BLaER1 (cell line): ENCODE data around the gene BID.

ENCODE experiments used
- H3K27ac ChIP-seq: shearing (Covaris generic); formaldehyde crosslinking; 2 replicates; pipeline ENCODE4 v1.8.1; 2022
- H3K27me3 ChIP-seq: shearing (Covaris generic); formaldehyde crosslinking; 2 replicates; pipeline ENCODE4 v1.8.1; 2022
- H3K36me3 ChIP-seq: shearing (Covaris generic); formaldehyde crosslinking; 2 replicates; pipeline ENCODE4 v1.8.1; 2022
- H3K4me1 ChIP-seq: shearing (Covaris generic); formaldehyde crosslinking; 2 replicates; pipeline ENCODE4 v1.8.1; 2022
- H3K4me2 ChIP-seq: shearing (Covaris generic); formaldehyde crosslinking; 2 replicates; pipeline ENCODE4 v1.8.1; 2022
- H3K4me3 ChIP-seq: shearing (Covaris generic); formaldehyde crosslinking; 2 replicates; pipeline ENCODE4 v1.8.1; 2022
- H3K9ac ChIP-seq: shearing (Covaris generic); formaldehyde crosslinking; 2 replicates; pipeline ENCODE4 v1.8.1; 2022
- H3K9me3 ChIP-seq: shearing (Covaris generic); formaldehyde crosslinking; 2 replicates; pipeline ENCODE4 v1.8.1; 2022
- H4K20me1 ChIP-seq: shearing (Covaris generic); formaldehyde crosslinking; 2 replicates; pipeline ENCODE4 v1.8.1; 2022
- Cebpa-rat ChIP-seq: shearing (Covaris generic); IDR thresholded peaks from 2 replicates; pipeline ENCODE4 v1.8.1; 2022

BID gene

DNA sequence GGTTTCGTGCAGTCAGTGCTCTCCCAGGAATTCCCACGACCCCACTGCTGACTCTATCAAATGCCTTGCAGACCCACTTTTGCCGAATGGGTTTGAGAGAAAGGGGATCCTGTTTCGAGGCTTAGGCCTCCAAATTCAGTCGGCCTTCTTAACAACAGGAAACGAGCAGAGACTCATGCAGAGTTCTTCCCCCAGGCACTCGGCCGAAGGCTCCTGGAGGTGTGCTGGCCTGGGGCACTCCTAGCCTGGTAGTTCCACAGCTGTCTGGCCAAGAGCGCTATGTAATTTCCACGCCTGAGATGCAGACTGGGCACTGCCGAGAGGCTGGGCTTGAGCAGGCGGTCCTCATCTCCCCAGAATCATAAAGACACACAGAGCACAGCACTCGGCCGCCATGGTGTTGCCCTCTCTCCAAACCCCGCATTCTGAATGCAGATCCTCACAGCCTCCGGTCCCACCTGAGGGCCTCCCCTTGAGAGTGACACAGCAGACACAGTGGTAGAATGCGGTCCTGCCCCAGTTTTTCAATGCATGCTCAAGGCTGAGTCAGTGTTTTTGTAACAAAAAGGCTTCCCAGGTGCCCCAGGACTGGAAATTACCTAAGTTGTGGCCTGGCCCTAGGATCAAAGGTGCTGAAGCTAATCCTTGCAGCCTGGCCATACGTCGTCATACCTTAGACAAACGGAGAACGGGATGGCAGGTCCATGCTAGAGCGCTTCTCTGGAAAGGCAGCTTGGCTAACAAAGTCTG is 30.2 kb upstream of the BID start:
- H4K20me1 ChIP-seq: no peaks in the 10 kb centered on the region
- H3K4me2 ChIP-seq: no peak overlapping the region
- H3K27ac ChIP-seq: no peak overlapping the region
- H3K36me3 ChIP-seq: peaks cover 66% of the 10 kb centered on the region
- H3K9ac ChIP-seq: no peak overlapping the region
- no peaks in the 10 kb centered on the region for H3K27me3 ChIP-seq
- H3K9me3 ChIP-seq: no peaks in the 10 kb centered on the region
- H3K4me1 ChIP-seq: peaks cover 30% of the 10 kb centered on the region
- no peak overlapping the region for H3K4me3 ChIP-seq
- TF ChIP-seq Cebpa-rat: no peak

- TF ChIP-seq Cebpa-rat: no peak
- Histone ChIP-seq H4K20me1 (no peaks in the 10 kb centered on the region), H3K36me3 (peaks cover 58% of the 10 kb centered on the region), H3K4me2 (no peak overlapping the region), H3K27ac (no peak overlapping the region), H3K27me3 (no peaks in the 10 kb centered on the region), H3K4me3 (no peak overlapping the region), H3K4me1 (peaks cover 38% of the 10 kb centered on the region), H3K9ac (no peak overlapping the region), H3K9me3 (no peaks in the 10 kb centered on the region)
Observed at GRCh38 chr22:17803609-17804270, 29.5 kb upstream of the BID start.

- H3K9ac ChIP-seq: no peak overlapping the region
- H3K4me3 ChIP-seq: no peak overlapping the region
- peaks cover 47% of the 10 kb centered on the region for H3K4me1 ChIP-seq
- TF ChIP-seq Cebpa-rat: no peak
- H3K36me3 ChIP-seq: peaks cover 49% of the 10 kb centered on the region
- H3K27ac ChIP-seq: no peak overlapping the region
- no peaks in the 10 kb centered on the region for H3K9me3 ChIP-seq
- no peak overlapping the region for H3K4me2 ChIP-seq
- H4K20me1 ChIP-seq: no peaks in the 10 kb centered on the region
- H3K27me3 ChIP-seq: no peaks in the 10 kb centered on the region
Observed at GRCh38 chr22:17802822-17803221, 28.6 kb upstream of the BID start.

- H3K27me3 ChIP-seq: no peaks in the 10 kb centered on the region
- no peak overlapping the region for H3K27ac ChIP-seq
- H3K4me1 ChIP-seq: peaks cover 51% of the 10 kb centered on the region
- H4K20me1 ChIP-seq: no peaks in the 10 kb centered on the region
- H3K36me3 ChIP-seq: peaks cover 45% of the 10 kb centered on the region
- TF ChIP-seq Cebpa-rat: no peak
- no peak overlapping the region for H3K9ac ChIP-seq
- no peak overlapping the region for H3K4me2 ChIP-seq
- H3K9me3 ChIP-seq: no peaks in the 10 kb centered on the region
- H3K4me3 ChIP-seq: no peak overlapping the region
Observed at GRCh38 chr22:17802411-17802810, 28.1 kb upstream of the BID start.

DNA sequence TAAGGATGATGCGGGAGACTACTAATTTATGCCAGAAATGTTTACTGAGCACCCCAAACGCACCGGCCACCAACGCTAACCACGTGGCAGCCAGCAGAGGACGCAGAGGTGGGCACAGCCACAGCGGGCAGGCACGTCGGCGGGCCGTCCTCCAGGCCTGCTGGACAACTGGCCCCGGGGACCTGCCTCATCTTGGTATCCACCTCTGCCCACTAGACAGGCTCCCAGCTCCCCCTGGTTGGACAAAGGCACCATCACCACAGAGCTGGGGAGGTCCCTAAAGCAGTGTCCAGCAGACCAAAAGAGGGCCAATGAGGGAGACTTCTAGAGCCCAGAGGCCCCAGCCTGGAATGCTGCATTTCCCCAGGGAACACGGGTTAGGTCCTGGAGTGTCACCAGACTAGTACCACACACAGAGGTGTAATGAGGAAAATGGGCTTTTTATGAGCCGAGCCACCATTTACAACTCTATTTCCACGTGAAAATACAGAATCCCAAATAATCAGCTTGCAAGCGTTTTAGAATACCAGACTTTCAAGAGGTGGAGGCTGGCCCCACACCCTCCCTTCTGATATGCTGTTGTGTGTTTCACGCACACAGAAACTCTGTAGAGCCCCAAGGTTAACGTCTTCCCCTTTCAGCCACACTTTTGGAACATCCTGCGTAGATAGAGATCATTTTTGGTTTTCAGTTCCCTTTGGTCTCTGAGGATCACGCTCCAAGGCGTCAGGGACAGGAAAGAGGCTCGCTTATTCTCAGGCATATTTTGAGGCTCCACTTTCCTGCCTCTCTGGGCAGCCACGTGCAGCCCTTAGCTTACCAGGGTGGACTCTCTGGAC is 23.7 kb upstream of the BID start:
- H3K4me2 ChIP-seq: peak overlapping the region; percentile 70
- H3K27ac ChIP-seq: peak overlapping the region; percentile 69
- peaks cover 10% of the 10 kb centered on the region; the same call in 1 of the 2 replicates for H3K27me3 ChIP-seq
- no peak for TF ChIP-seq Cebpa-rat
- 0 out of 2 replicates have a peak, but pooled peaks cover under 1% of the 10 kb centered on the region for H3K36me3 ChIP-seq
- H3K9ac ChIP-seq: no peak overlapping the region
- H3K4me1 ChIP-seq: peaks cover 90% of the 10 kb centered on the region
- no peak overlapping the region; the same call in 1 of the 2 replicates for H3K4me3 ChIP-seq
- no peaks in the 10 kb centered on the region for H3K9me3 ChIP-seq
- H4K20me1 ChIP-seq: no peaks in the 10 kb centered on the region

- H3K4me1 ChIP-seq: peaks cover 93% of the 10 kb centered on the region
- 0 out of 2 replicates have a peak overlapping the region, but pooled peaks have one; percentile 69 for H3K27ac ChIP-seq
- H3K9me3 ChIP-seq: no peaks in the 10 kb centered on the region
- TF ChIP-seq Cebpa-rat: no peak
- no peaks in the 10 kb centered on the region for H4K20me1 ChIP-seq
- no peak overlapping the region for H3K4me3 ChIP-seq
- H3K27me3 ChIP-seq: peaks cover 10% of the 10 kb centered on the region; the same call in 1 of the 2 replicates
- H3K36me3 ChIP-seq: no peaks in the 10 kb centered on the region; the same call in 1 of the 2 replicates
- peak overlapping the region; percentile 70 for H3K4me2 ChIP-seq
- H3K9ac ChIP-seq: peak overlapping the region; percentile 48; the same call in 1 of the 2 replicates
Observed at GRCh38 chr22:17796695-17797094, 22.4 kb upstream of the BID start.

- Histone ChIP-seq H3K27me3 (peaks cover 10% of the 10 kb centered on the region; the same call in 1 of the 2 replicates), H3K4me2 (peak overlapping the region; percentile 70), H3K36me3 (peaks cover 4% of the 10 kb centered on the region), H3K4me1 (peaks cover 89% of the 10 kb centered on the region), H4K20me1 (no peaks in the 10 kb centered on the region), H3K4me3 (no peak overlapping the region), H3K27ac (0 out of 2 replicates have a peak overlapping the region, but pooled peaks have one; percentile 40), H3K9ac (no peak overlapping the region), H3K9me3 (no peaks in the 10 kb centered on the region)
- no peak for TF ChIP-seq Cebpa-rat
Observed at GRCh38 chr22:17795661-17796548, 21.6 kb upstream of the BID start.

GRCh38 chr22:17794726-17795542 is 20.7 kb upstream of the BID start:
- Histone ChIP-seq H4K20me1 (no peaks in the 10 kb centered on the region), H3K4me3 (no peak overlapping the region), H3K9ac (no peak overlapping the region), H3K9me3 (no peaks in the 10 kb centered on the region), H3K4me1 (peaks cover 79% of the 10 kb centered on the region), H3K36me3 (peaks cover 14% of the 10 kb centered on the region), H3K4me2 (peak overlapping the region; percentile 70), H3K27ac (no peak overlapping the region), H3K27me3 (peaks cover 10% of the 10 kb centered on the region; the same call in 1 of the 2 replicates)
- no peak for TF ChIP-seq Cebpa-rat
